Measurements from ENCODE around the gene TWF2. TPM values are rescaled to one million over a fixed set of nuclear protein-coding genes. Genes with fewer than 3 reads are reported as not detected.

TWF2 gene
- total RNA-seq, 6 donors from 2014 or later: 31.9 to 83.5 (median 66.6) TPM

- TF ChIP-seq CTCF (IDR thresholded peaks at IDR 0.05) (no peak), POLR2AphosphoS5 (IDR thresholded peaks at IDR 0.05) (no peak), EP300 (IDR thresholded peaks at IDR 0.05) (no peak), POLR2A (IDR thresholded peaks at IDR 0.05) (no peak)
- Histone ChIP-seq H3K4me3 (no peak overlapping the region), H3K27me3 (no peaks in the 10 kb centered on the region), H3K36me3 (peaks cover 21 to 48% (median 40%) of the 10 kb centered on the region in 4 donors), H3K4me1 (peaks cover 0 to 8% (median 4%) of the 10 kb centered on the region in 4 donors), H3K9me3 (no peaks in the 10 kb centered on the region), H3K27ac (no peak overlapping the region)
- WGBS, 2 donors: 84 to 100% methylated on average over 1 to 4 of the region's 4 CpGs
- ATAC-seq (ENCODE audit: low FRiP score in 2 of 2) (no peak), DNase-seq (no peak)
These were observed 11.8 kb downstream of the TWF2 start for GRCh38 chr3:52227117-52227516.

- Histone ChIP-seq H3K27me3 (no peaks in the 10 kb centered on the region), H3K4me1 (peaks cover 0 to under 1% (median 0%) of the 10 kb centered on the region in 4 donors), H3K4me3 (no peak overlapping the region), H3K9me3 (no peaks in the 10 kb centered on the region), H3K36me3 (peaks cover 21 to 40% (median 35%) of the 10 kb centered on the region in 4 donors), H3K27ac (no peak overlapping the region)
- 74 to 100% methylated on average over 1 to 5 of the region's 5 CpGs for WGBS, 2 donors
- ATAC-seq (ENCODE audit: low FRiP score in 2 of 2) (no peak), DNase-seq (no peak)
- TF ChIP-seq POLR2A (IDR thresholded peaks at IDR 0.05): no peak
These were observed 12.6 kb downstream of the TWF2 start for GRCh38 chr3:52226229-52226817.

- no peaks in the 10 kb centered on the region for H3K9me3 ChIP-seq
- no peak within 1 kb of the TSS for H3K4me3 ChIP-seq
- peaks cover 14 to 33% (median 28%) of the 10 kb centered on the region in 4 donors for H3K36me3 ChIP-seq
- H3K4me1 ChIP-seq: peaks cover 1 to 4% (median 2%) of the 10 kb centered on the region in 4 donors
- peak in 1 of 2 donors; percentile 24 for DNase-seq
- H3K27ac ChIP-seq: no peak within 1 kb of the TSS
- no peak for ATAC-seq (ENCODE audit: low FRiP score in 2 of 2)
- WGBS, 2 donors: 60 to 69% methylated on average over 4 to 9 of the region's 9 CpGs
- H3K27me3 ChIP-seq: no peaks in the 10 kb centered on the region
- TF ChIP-seq POLR2A (IDR thresholded peaks at IDR 0.05): no peak
- TF ChIP-seq POLR2AphosphoS5 (IDR thresholded peaks at IDR 0.05): no peak
- no peak for TF ChIP-seq EP300 (IDR thresholded peaks at IDR 0.05)
- TF ChIP-seq CTCF (IDR thresholded peaks at IDR 0.05): no peak
These were observed 13.3 kb downstream of the TWF2 start, which contains the start of gene TLR9 for GRCh38 chr3:52225452-52226228. TSS of gene TLR9 (minus strand) at chr3:52225645. CDS start at chr3:52225529, 116 bp downstream.

- DNase-seq (no peak), ATAC-seq (ENCODE audit: low FRiP score in 2 of 2) (no peak)
- no peak overlapping the region for H3K27ac ChIP-seq
- peaks cover 0 to 14% (median 9%) of the 10 kb centered on the region in 4 donors for H3K36me3 ChIP-seq
- H3K9me3 ChIP-seq: no peaks in the 10 kb centered on the region
- no peaks in the 10 kb centered on the region for H3K27me3 ChIP-seq
- no peak overlapping the region for H3K4me3 ChIP-seq
- TF ChIP-seq CTCF (IDR thresholded peaks at IDR 0.05) (no peak), EP300 (IDR thresholded peaks at IDR 0.05) (no peak), POLR2AphosphoS5 (IDR thresholded peaks at IDR 0.05) (no peak), POLR2A (IDR thresholded peaks at IDR 0.05) (no peak)
- 94% methylated on average over 27 to 32 of the region's 32 CpGs for WGBS, 2 donors
- H3K4me1 ChIP-seq: peaks cover 16 to 22% (median 20%) of the 10 kb centered on the region in 4 donors
These were observed 15.2 kb downstream of the TWF2 start for GRCh38 chr3:52223449-52224408.

Data from upper lobe of left lung (tissue), 6 donors.